ENCODE measurements around the gene SMIM20.

DNA sequence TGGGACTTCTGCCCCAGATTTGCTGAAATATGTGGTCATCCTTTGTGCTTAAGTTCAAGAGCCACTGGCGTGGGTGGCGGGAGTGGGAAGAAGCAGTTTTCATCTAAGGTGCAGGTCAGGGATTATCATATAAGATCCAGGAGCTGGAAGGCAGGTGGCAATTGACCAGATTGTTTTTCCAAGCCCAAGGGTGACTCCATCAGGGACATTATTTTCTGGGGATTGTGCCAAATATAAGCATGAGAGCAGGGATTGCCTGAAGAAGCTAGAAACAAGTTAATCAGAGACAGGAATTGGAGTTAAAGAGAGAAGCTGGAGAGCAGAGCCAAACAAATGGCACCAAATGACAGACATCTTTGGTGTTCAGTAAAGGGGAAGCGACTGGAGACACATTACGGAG lies 31.8 kb upstream of the SMIM20 start:
- no peak for TF ChIP-seq EZH2phosphoT487 (IDR thresholded peaks at IDR 0.05; ENCODE audit: borderline replicate concordance, low read length)
- TF ChIP-seq, protein P1, sequence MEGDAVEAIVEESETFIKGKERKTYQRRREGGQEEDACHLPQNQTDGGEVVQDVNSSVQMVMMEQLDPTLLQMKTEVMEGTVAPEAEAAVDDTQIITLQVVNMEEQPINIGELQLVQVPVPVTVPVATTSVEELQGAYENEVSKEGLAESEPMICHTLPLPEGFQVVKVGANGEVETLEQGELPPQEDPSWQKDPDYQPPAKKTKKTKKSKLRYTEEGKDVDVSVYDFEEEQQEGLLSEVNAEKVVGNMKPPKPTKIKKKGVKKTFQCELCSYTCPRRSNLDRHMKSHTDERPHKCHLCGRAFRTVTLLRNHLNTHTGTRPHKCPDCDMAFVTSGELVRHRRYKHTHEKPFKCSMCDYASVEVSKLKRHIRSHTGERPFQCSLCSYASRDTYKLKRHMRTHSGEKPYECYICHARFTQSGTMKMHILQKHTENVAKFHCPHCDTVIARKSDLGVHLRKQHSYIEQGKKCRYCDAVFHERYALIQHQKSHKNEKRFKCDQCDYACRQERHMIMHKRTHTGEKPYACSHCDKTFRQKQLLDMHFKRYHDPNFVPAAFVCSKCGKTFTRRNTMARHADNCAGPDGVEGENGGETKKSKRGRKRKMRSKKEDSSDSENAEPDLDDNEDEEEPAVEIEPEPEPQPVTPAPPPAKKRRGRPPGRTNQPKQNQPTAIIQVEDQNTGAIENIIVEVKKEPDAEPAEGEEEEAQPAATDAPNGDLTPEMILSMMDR (IDR thresholded peaks at IDR 0.05; ENCODE audit: low read depth, low read length, poor library complexity, severe bottlenecking), result no peak

Data from DOHH2 (cell line).